Transverse colon (tissue), 4 donors: Measurements from ENCODE around the gene SLC6A1. TPM values are rescaled to one million over a fixed set of nuclear protein-coding genes. Genes with fewer than 3 reads are reported as not detected.

Experiments used
- DNase-seq: peaks from one replicate; pipeline ENCODE4 v3.0.0-alpha.2; 2019
- H3K27ac ChIP-seq, 4 donors: fragments of 200-600 bp; sonication (generic); 2 replicates each; pipeline ENCODE4 v1.5.1; 2016 to 2018; ENCODE audit warnings: inconsistent platforms in 4 of 4
- H3K27me3 ChIP-seq: fragments of 200-600 bp; sonication (generic); 2 replicates; pipeline ENCODE4 v1.5.1; 2017; ENCODE audit warnings: inconsistent platforms
- H3K36me3 ChIP-seq, 4 donors: fragments of 200-600 bp; sonication (generic); 2 replicates each; pipeline ENCODE4 v1.5.1; 2017 to 2019; ENCODE audit warnings: inconsistent platforms in 4 of 4
- H3K4me1 ChIP-seq, 4 donors: fragments of 200-600 bp; sonication (generic); 2 replicates each; pipeline ENCODE4 v1.5.1; 2017 to 2020; ENCODE audit warnings: inconsistent platforms in 4 of 4
- H3K4me3 ChIP-seq, 4 donors: fragments of 200-600 bp; sonication (generic); 1 replicate in 1 of 4; 2 replicates in 3 of 4; pipeline versions ENCODE4 v1.5.1 to v1.6.1; 2017 to 2019; ENCODE audit warnings: inconsistent platforms in 4 of 4
- H3K9me3 ChIP-seq, 2 donors: fragments of 200-600 bp; sonication (generic); 2 replicates each; pipeline ENCODE4 v1.5.1; 2017 to 2019; ENCODE audit warnings: inconsistent platforms in 2 of 2
- CTCF ChIP-seq, 5 experiments: fragments of 200-600 bp in 3 of 5; fragments of 450-650 bp in 2 of 5; sonication (generic) in 3 of 5; IDR thresholded peaks; 1 replicate in 2 of 5; 2 replicates in 3 of 5; pipeline ENCODE4 v1.5.1; 2016 to 2017; ENCODE audit warnings: antibody characterized with exemption in 5 of 5, inconsistent platforms in 3 of 5, mild to moderate bottlenecking in 2 of 5, moderate library complexity in 1 of 5
- EP300 ChIP-seq: sonication (generic); formaldehyde crosslinking; IDR thresholded peaks from one replicate; pipeline ENCODE4 v1.6.1; 2017; ENCODE audit warnings: antibody characterized with exemption, low read depth
- POLR2A ChIP-seq: fragments of 450-650 bp; IDR thresholded peaks from one replicate; pipeline ENCODE4 v1.6.1; 2016; ENCODE audit warnings: antibody characterized with exemption, mild to moderate bottlenecking, moderate library complexity
- POLR2AphosphoS5 ChIP-seq, 3 donors: sonication (generic); formaldehyde crosslinking; IDR thresholded peaks; one replicate each; pipeline ENCODE4 v1.6.1; 2016; ENCODE audit warnings: antibody characterized with exemption in 3 of 3
- WGBS, 2 donors: methylation state at CpG; one replicate each; pipeline ENCODE4 v1.1.5; 2018; ENCODE audit warnings: low coverage in 1 of 2; 5-methylcytosine and 5-hydroxymethylcytosine counted together
- in situ Hi-C, 4 donors: fragments of 200-750 bp; cut with MboI; loops; one replicate each; pipeline versions ENCODE4 v1.15.0 to v1.15.1; 2017; ENCODE audit warnings: low sequenced_read_pairs in 3 of 4, low pct_ligation_motif_present in 1 of 4, low pct_unique_long_range_greater_than_20kb in 1 of 4
- intact Hi-C: fragments of 100-400 bp; cut with DNase I; formaldehyde crosslinking; loops from one replicate; pipeline ENCODE4 v1.15.1; 2023; ENCODE audit warnings: low total_unique reads
- total RNA-seq, 4 donors: library from RNA; depleted of rRNA; stranded (reverse); fragments of >200 nt; gene quantifications; one replicate each; pipeline ENCODE4 v1.1.0, GENCODE V29; 2016

Gene SLC6A1
- total RNA-seq, 4 donors from 2014 or later = 0.20 to 0.55 (median 0.48) TPM; not detected in 1

GRCh38 chr3:11053926-11054503, 61.5 kb downstream of the SLC6A1 start:
- H3K36me3 ChIP-seq = no peaks in the 10 kb centered on the region
- no peaks in the 10 kb centered on the region for H3K9me3 ChIP-seq
- 77 to 82% methylated on average over 8 of the region's 8 CpGs for WGBS, 2 donors
- H3K27ac ChIP-seq = no peak overlapping the region
- DNase-seq = no peak
- no peaks in the 10 kb centered on the region for H3K4me1 ChIP-seq
- intact Hi-C loops (no loop called here), in situ Hi-C loops (loop anchor here (10.0 to 25.0 kb wide), 3 partner anchors 109 to 292 kb away; no protein-coding TSS in a partner anchor)
- H3K4me3 ChIP-seq = no peak overlapping the region
- no peak for TF ChIP-seq CTCF (IDR thresholded peaks at IDR 0.05)
- TF ChIP-seq POLR2A = no peak
- no peak for TF ChIP-seq POLR2AphosphoS5 (IDR thresholded peaks at IDR 0.05)
- no peak for TF ChIP-seq EP300
- H3K27me3 ChIP-seq = peaks cover 21% of the 10 kb centered on the region

DNA sequence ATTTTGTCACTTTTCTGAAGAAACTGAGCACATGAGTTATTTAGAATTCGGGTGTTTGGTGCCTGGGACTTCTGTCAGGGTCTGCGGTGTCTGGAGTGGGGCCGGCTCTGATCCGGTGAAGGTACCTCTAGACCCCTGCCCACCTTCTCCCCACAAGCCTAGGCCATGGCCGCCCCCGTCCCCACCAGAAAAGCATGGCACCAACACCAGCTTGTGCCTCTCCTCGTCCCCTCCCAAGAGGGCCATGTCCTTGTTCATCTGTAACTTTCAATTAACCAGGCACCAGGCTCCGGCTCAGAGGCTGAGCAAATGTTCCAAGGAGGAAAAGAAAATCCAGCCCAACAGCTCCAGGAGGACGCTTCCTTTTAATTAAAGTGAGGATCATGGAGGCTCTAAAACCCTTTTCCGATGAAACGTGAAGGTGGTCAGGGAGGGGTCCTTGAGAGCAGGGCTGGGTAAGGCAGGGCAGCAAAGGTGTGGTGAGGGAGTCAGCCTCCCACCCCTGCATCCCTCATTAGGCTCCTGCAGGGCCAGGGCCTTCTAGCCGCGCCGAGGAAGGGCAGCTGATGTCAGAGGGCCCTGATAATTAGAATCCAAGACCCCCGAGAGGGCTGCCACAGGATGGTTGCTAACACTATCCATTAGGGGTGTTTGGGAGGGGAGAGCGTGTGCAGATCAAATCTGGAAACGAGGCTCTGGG, 62.3 kb downstream of the SLC6A1 start:
- WGBS, 2 donors = 78 to 100% methylated on average over 1 to 17 of the region's 17 CpGs
- peaks cover 25% of the 10 kb centered on the region for H3K27me3 ChIP-seq
- no peak overlapping the region for H3K27ac ChIP-seq
- in situ Hi-C loops = loop anchor here (10.0 to 25.0 kb wide), 3 partner anchors 110 to 293 kb away; no protein-coding TSS in a partner anchor
- no peaks in the 10 kb centered on the region for H3K36me3 ChIP-seq
- H3K9me3 ChIP-seq = no peaks in the 10 kb centered on the region
- DNase-seq = no peak
- TF ChIP-seq CTCF (IDR thresholded peaks at IDR 0.05) = no peak
- no peak for TF ChIP-seq POLR2AphosphoS5 (IDR thresholded peaks at IDR 0.05)
- no peak for TF ChIP-seq EP300
- no peak for TF ChIP-seq POLR2A
- H3K4me1 ChIP-seq = no peaks in the 10 kb centered on the region
- no peak overlapping the region for H3K4me3 ChIP-seq
- intact Hi-C loops = loop anchor here (5.0 kb wide), 2 partner anchors 108 to 282 kb away; no protein-coding TSS in a partner anchor

DNA sequence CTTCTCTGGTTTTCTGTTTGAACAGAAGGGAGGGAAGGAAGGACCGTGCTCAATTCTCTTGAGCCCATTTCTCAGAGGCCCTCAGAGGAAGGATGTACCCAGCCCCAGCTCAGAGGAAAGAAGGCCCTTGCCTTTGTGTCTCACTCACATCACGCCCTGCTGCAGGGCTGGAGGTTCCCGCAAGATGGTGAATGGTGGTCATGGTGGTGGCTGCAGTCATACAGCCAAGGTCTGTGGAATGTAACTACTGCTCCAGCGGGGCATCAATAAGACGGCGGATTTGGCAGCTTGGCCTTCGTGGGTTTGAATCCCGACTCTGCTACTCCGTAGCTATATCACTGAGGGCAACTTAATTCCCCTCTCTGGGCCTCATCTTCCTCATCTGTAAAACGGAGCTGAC, 62.9 kb downstream of the SLC6A1 start:
- in situ Hi-C loops = loop anchor here (10.0 to 25.0 kb wide), 3 partner anchors 111 to 293 kb away; no protein-coding TSS in a partner anchor
- Histone ChIP-seq H3K9me3 (no peaks in the 10 kb centered on the region), H3K36me3 (no peaks in the 10 kb centered on the region), H3K27me3 (peaks cover 24% of the 10 kb centered on the region), H3K4me3 (no peak overlapping the region), H3K27ac (no peak overlapping the region), H3K4me1 (peaks cover 1 to 4% (median 3%) of the 10 kb centered on the region in 4 donors)
- no peak for DNase-seq
- TF ChIP-seq POLR2A (no peak), CTCF (IDR thresholded peaks at IDR 0.05) (no peak), EP300 (no peak), POLR2AphosphoS5 (IDR thresholded peaks at IDR 0.05) (no peak)
- intact Hi-C loops = loop anchor here (5.0 kb wide), 2 partner anchors 108 to 282 kb away; no protein-coding TSS in a partner anchor
- WGBS, 2 donors = 89 to 90% methylated on average over 6 to 10 of the region's 10 CpGs

DNA sequence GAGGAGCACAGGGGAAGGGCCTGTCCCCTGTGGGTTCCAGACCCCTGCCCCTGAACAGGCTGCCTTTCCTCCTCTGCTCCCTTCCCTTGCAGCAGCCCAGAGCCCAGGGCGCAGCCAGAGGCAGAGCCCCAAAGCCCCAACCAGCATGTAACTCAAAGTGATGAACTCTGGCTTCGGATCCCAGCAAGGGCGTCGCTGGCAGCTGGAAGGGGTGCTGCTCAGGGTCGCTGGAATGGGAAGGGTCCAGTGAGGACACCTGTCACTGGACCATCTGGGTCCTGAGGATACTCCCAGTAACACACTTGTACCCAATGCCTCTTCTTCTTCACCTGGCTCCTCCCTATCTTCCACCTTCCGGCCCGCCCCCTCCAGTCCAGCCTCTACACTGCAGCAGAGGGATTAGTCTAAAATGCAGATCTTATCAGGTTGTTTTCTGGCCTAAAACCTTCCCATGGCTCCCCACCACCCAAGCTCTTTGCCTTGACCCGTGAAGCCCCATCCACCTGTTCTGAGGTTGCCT, 64.0 kb downstream of the SLC6A1 start:
- Histone ChIP-seq H3K4me3 (no peak overlapping the region), H3K36me3 (no peaks in the 10 kb centered on the region), H3K9me3 (no peaks in the 10 kb centered on the region), H3K4me1 (peaks cover 3 to 10% (median 6%) of the 10 kb centered on the region in 4 donors), H3K27ac (no peak overlapping the region), H3K27me3 (peaks cover 21% of the 10 kb centered on the region)
- WGBS, 2 donors = 60 to 76% methylated on average over 2 to 8 of the region's 8 CpGs
- in situ Hi-C loops = loop anchor here (10.0 to 25.0 kb wide), 3 partner anchors 112 to 294 kb away; no protein-coding TSS in a partner anchor
- TF ChIP-seq POLR2A = no peak
- no peak for TF ChIP-seq POLR2AphosphoS5 (IDR thresholded peaks at IDR 0.05)
- no peak for TF ChIP-seq CTCF (IDR thresholded peaks at IDR 0.05)
- no peak for TF ChIP-seq EP300
- intact Hi-C loops = loop anchor here (5.0 kb wide), 2 partner anchors 109 to 281 kb away; no protein-coding TSS in a partner anchor
- no peak for DNase-seq
